ENCODE data around the gene PACSIN2. TPM values are rescaled to one million over a fixed set of nuclear protein-coding genes. Genes with fewer than 3 reads are reported as not detected.

PACSIN2 gene
- total and polyA plus RNA-seq, 10 of the 15 experiments (the other 5 are each of a cell fraction or from before 2014, with no cell fraction given) = 0.93 to 78.7 (median 46.8) TPM

DNA sequence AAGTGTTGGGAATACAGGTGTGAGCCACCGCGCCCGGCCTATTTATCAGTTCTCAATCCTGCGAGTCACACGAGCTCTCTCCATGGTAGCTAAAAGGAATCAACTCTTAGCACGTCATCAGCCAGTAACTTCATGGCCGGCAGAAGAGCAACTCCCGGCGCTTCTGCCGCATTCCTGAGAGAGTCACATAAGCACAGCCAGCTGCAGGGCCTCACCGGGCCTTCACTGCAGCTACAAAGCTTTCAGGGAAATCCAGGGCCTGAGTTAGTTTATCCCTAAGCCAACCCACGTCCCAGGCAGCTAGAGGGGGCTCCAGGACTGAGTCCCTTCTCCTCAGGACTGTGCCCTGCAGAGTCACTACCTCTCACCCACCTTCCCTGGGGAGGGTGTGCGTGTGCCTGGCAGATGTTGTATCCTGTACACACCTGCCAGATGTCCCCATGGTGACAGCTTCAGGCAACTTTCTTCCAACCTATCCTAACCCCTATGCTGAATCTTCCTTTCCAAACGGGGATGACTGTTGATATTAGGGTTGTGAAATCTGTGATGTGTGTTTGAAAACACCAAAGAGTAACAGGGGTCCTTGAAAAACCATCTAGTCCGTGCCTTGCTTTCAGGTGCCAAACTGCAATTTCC is 112.0 kb downstream of the PACSIN2 start:
- H3K9me3 ChIP-seq (replicated peaks; ENCODE audit: control insufficient read depth, insufficient read depth, low read length) = no peaks in the 10 kb centered on the region
- no peak overlapping the region for H2AFZ ChIP-seq (ENCODE audit: control insufficient read depth, low read depth, low read length)
- H3K9ac ChIP-seq (ENCODE audit: control insufficient read depth, insufficient read depth, low read length) = no peak overlapping the region
- BruUV-seq (replicated peaks) = no TSS peak
- TF ChIP-seq NBN (IDR thresholded peaks at IDR 0.05) = no peak
- TF ChIP-seq PAX5 (IDR thresholded peaks at IDR 0.05; ENCODE audit: borderline replicate concordance, low read depth, low read length) = no peak
- TF ChIP-seq SUPT20H (IDR thresholded peaks at IDR 0.05; ENCODE audit: borderline replicate concordance, control insufficient read depth, low read depth, low read length) = no peak
- 0 out of 2 replicates have a peak, but pooled peaks have one; percentile 13 for TF ChIP-seq RAD21 (IDR thresholded peaks at IDR 0.05; ENCODE audit: insufficient read depth, low read depth, low read length)
- TF ChIP-seq, protein P1, sequence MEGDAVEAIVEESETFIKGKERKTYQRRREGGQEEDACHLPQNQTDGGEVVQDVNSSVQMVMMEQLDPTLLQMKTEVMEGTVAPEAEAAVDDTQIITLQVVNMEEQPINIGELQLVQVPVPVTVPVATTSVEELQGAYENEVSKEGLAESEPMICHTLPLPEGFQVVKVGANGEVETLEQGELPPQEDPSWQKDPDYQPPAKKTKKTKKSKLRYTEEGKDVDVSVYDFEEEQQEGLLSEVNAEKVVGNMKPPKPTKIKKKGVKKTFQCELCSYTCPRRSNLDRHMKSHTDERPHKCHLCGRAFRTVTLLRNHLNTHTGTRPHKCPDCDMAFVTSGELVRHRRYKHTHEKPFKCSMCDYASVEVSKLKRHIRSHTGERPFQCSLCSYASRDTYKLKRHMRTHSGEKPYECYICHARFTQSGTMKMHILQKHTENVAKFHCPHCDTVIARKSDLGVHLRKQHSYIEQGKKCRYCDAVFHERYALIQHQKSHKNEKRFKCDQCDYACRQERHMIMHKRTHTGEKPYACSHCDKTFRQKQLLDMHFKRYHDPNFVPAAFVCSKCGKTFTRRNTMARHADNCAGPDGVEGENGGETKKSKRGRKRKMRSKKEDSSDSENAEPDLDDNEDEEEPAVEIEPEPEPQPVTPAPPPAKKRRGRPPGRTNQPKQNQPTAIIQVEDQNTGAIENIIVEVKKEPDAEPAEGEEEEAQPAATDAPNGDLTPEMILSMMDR (IDR thresholded peaks at IDR 0.05 in 2 of 3, conservative IDR thresholded peaks at IDR 0.05 in 1 of 3; ENCODE audit: control insufficient read depth in 2 of 3, extremely low read depth in 1 of 3, insufficient read depth in 1 of 3, low read depth in 3 of 3, low read length in 3 of 3) = peak in 1 of 3 experiments; percentile 29; a peak in 1 of 6 replicates
- TF ChIP-seq ETV6 (conservative IDR thresholded peaks at IDR 0.05 in 1 of 2, IDR thresholded peaks at IDR 0.05 in 1 of 2; ENCODE audit: borderline replicate concordance in 1 of 2, low read depth in 1 of 2) = no peak
- no peak for TF ChIP-seq FOXK2 (IDR thresholded peaks at IDR 0.05)
- TF ChIP-seq, protein P2, sequence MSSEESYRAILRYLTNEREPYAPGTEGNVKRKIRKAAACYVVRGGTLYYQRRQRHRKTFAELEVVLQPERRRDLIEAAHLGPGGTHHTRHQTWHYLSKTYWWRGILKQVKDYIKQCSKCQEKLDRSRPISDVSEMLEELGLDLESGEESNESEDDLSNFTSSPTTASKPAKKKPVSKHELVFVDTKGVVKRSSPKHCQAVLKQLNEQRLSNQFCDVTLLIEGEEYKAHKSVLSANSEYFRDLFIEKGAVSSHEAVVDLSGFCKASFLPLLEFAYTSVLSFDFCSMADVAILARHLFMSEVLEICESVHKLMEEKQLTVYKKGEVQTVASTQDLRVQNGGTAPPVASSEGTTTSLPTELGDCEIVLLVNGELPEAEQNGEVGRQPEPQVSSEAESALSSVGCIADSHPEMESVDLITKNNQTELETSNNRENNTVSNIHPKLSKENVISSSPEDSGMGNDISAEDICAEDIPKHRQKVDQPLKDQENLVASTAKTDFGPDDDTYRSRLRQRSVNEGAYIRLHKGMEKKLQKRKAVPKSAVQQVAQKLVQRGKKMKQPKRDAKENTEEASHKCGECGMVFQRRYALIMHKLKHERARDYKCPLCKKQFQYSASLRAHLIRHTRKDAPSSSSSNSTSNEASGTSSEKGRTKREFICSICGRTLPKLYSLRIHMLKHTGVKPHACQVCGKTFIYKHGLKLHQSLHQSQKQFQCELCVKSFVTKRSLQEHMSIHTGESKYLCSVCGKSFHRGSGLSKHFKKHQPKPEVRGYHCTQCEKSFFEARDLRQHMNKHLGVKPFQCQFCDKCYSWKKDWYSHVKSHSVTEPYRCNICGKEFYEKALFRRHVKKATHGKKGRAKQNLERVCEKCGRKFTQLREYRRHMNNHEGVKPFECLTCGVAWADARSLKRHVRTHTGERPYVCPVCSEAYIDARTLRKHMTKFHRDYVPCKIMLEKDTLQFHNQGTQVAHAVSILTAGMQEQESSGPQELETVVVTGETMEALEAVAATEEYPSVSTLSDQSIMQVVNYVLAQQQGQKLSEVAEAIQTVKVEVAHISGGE (CRISPR knock-in tag; IDR thresholded peaks at IDR 0.05) = no peak
- DNase-seq (ENCODE audit: low read depth, low spot score) = no peak
- FAIRE-seq = no peak
- H3K27ac ChIP-seq (ENCODE audit: control insufficient read depth, insufficient read depth) = no peak overlapping the region
- ChIA-PET RAD21 (ENCODE audit: unreplicated experiment) (interaction anchor here (1.7 kb wide), 1 partner anchor 35 kb away, joined by 5 read pairs; no protein-coding TSS in a partner anchor), POLR2A (interaction anchor here (1.2 kb wide), 1 partner anchor 10 kb away, joined by 3 read pairs; no protein-coding TSS in a partner anchor), SMC1A (ENCODE audit: uncharacterized antibody, unreplicated experiment) (interaction anchor here (0.6 to 3.3 kb wide), 7 partner anchors 13 to 98 kb away, joined by 3 to 13 read pairs (median 4); no protein-coding TSS in a partner anchor), CTCF (interaction anchor here (0.8 to 3.6 kb wide), 6 partner anchors 9 to 130 kb away, joined by 3 to 16 read pairs (median 4); no protein-coding TSS in a partner anchor)
- H3K36me3 ChIP-seq (ENCODE audit: control insufficient read depth in 2 of 2, insufficient read depth in 2 of 2, low read length in 1 of 2) = peaks cover 20% of the 10 kb centered on the region in 2 experiments; a peak in 3 of 4 replicates
- in situ Hi-C loops (cut with MboI) = no loop called here
- intact Hi-C loops (cut with micrococcal nuclease; ENCODE audit: unreplicated experiment) = no loop called here
- ATAC-seq = no peak
- no peaks in the 10 kb centered on the region; the same call in 1 of the 2 replicates for H3K4me1 ChIP-seq (ENCODE audit: control insufficient read depth, insufficient read depth, low read length)
- WGBS (ENCODE audit: insufficient coverage, insufficient replicate concordance, low lambda C conversion rate, missing lambda C conversion rate) = 89% methylated on average over 15 of the region's 15 CpGs
- H4K20me1 ChIP-seq (ENCODE audit: control insufficient read depth, insufficient read depth) = no peaks in the 10 kb centered on the region
- H3K4me3 ChIP-seq = no peak overlapping the region
- H3K79me2 ChIP-seq (ENCODE audit: control insufficient read depth, insufficient read depth, low read length) = no peaks in the 10 kb centered on the region; the same call in none of the 2 replicates
- H3K27me3 ChIP-seq (replicated peaks in 1 of 2; ENCODE audit: control insufficient read depth in 2 of 2, insufficient read depth in 2 of 2, low read length in 1 of 2) = no peaks in the 10 kb centered on the region
- no peak overlapping the region for H3K4me2 ChIP-seq (ENCODE audit: control insufficient read depth, insufficient read depth)

Data from GM12878 (cell line).